Measurements from ENCODE around the gene ANKRD65.

GRCh38 chr1:1433804-1434130, 12.7 kb upstream of the ANKRD65 start:
- TF ChIP-seq, protein P1, sequence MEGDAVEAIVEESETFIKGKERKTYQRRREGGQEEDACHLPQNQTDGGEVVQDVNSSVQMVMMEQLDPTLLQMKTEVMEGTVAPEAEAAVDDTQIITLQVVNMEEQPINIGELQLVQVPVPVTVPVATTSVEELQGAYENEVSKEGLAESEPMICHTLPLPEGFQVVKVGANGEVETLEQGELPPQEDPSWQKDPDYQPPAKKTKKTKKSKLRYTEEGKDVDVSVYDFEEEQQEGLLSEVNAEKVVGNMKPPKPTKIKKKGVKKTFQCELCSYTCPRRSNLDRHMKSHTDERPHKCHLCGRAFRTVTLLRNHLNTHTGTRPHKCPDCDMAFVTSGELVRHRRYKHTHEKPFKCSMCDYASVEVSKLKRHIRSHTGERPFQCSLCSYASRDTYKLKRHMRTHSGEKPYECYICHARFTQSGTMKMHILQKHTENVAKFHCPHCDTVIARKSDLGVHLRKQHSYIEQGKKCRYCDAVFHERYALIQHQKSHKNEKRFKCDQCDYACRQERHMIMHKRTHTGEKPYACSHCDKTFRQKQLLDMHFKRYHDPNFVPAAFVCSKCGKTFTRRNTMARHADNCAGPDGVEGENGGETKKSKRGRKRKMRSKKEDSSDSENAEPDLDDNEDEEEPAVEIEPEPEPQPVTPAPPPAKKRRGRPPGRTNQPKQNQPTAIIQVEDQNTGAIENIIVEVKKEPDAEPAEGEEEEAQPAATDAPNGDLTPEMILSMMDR (IDR thresholded peaks at IDR 0.05): no peak
- no peak for TF ChIP-seq POLR2A (IDR thresholded peaks at IDR 0.05)
